GM19023 (cell line): ENCODE results near the gene SLC22A13.

Source experiments
- ATAC-seq: cut with Tn5 transposase; IDR thresholded peaks from one replicate; pipeline ENCODE4 v1.9.1; 2021; ENCODE audit warnings: mild to moderate bottlenecking, moderate library complexity; ENCODE audit not compliant: unreplicated experiment

SLC22A13 gene

GRCh38 chr3:38327335-38328009 lies 61.9 kb downstream of the SLC22A13 start:
- ATAC-seq, result no peak
